MM.1S (cell line): ENCODE measurements around the gene SDCCAG8.

Experiments used
- EZH2 ChIP-seq: fragments of 300-600 bp; sonication (generic); optimal IDR thresholded peaks from 2 replicates; pipeline ENCODE3; 2017; ENCODE audit warnings: low read depth, mild to moderate bottlenecking, antibody characterized with exemption, low read length, mixed read lengths
- EZH2phosphoT487 ChIP-seq: fragments of 300-600 bp; sonication (generic); IDR thresholded peaks from 2 replicates; pipeline ENCODE4 v1.6.1; 2018; ENCODE audit warnings: antibody characterized with exemption, low read length

GRCh38 chr1:243452092-243452491 is 196.3 kb downstream of the SDCCAG8 start:
- TF ChIP-seq EZH2 (no peak), EZH2phosphoT487 (no peak)
